IPS-20b (cell line): ENCODE results near the gene HAUS2.

Experiments
- H3K27ac ChIP-seq: one replicate; pipeline ENCODE4 v1.5.1; 2013; ENCODE audit warnings: low read length
- H3K27me3 ChIP-seq: 2 replicates; pipeline ENCODE4 v1.6.1; 2013; ENCODE audit warnings: mild to moderate bottlenecking, low read length, inconsistent platforms; ENCODE audit not compliant: insufficient read depth
- H3K36me3 ChIP-seq: 2 replicates; pipeline ENCODE4 v1.6.1; 2013; ENCODE audit warnings: low read depth, mild to moderate bottlenecking, inconsistent platforms, low read length, moderate library complexity; ENCODE audit not compliant: insufficient read depth
- H3K4me1 ChIP-seq: 2 replicates; pipeline ENCODE4 v1.6.1; 2013; ENCODE audit warnings: mild to moderate bottlenecking, control low read depth, inconsistent platforms, low read length, moderate library complexity; ENCODE audit not compliant: insufficient read depth
- H3K4me3 ChIP-seq: 2 replicates; pipeline ENCODE4 v1.5.1; 2013; ENCODE audit warnings: mild to moderate bottlenecking, low read length, inconsistent platforms
- H3K9ac ChIP-seq: 2 replicates; pipeline ENCODE4 v1.6.1; 2013; ENCODE audit warnings: low read depth, mild to moderate bottlenecking, inconsistent platforms, low read length, moderate library complexity
- H3K9me3 ChIP-seq: 2 replicates; pipeline ENCODE4 v1.6.1; 2013; ENCODE audit warnings: mild to moderate bottlenecking, low read depth, low read length, inconsistent platforms; ENCODE audit not compliant: insufficient read depth

HAUS2 gene

GRCh38 chr15:42577514-42578031 lies 28.9 kb downstream of the HAUS2 start:
- Histone ChIP-seq H3K36me3 (no peaks in the 10 kb centered on the region), H3K27me3 (peaks cover 73% of the 10 kb centered on the region), H3K9me3 (no peaks in the 10 kb centered on the region), H3K4me1 (peaks cover 11% of the 10 kb centered on the region), H3K4me3 (no peak overlapping the region), H3K27ac (no peak overlapping the region), H3K9ac (no peak overlapping the region)

GRCh38 chr15:42578984-42579537 lies 30.4 kb downstream of the HAUS2 start:
- Histone ChIP-seq H3K4me3 (no peak overlapping the region), H3K4me1 (peaks cover 24% of the 10 kb centered on the region), H3K9ac (no peak overlapping the region), H3K9me3 (no peaks in the 10 kb centered on the region), H3K27me3 (peaks cover 75% of the 10 kb centered on the region), H3K36me3 (no peaks in the 10 kb centered on the region), H3K27ac (no peak overlapping the region)

GRCh38 chr15:42581272-42581730 lies 32.7 kb downstream of the HAUS2 start:
- peaks cover 64% of the 10 kb centered on the region for H3K27me3 ChIP-seq
- H3K4me3 ChIP-seq = peak overlapping the region; percentile 78

GRCh38 chr15:42582569-42583375 lies 34.1 kb downstream of the HAUS2 start:
- H3K4me3 ChIP-seq = no peak overlapping the region

More at GRCh38 chr15:42581272-42581730, 32.7 kb downstream of the HAUS2 start:
- Histone ChIP-seq H3K27ac (no peak overlapping the region), H3K4me1 (peaks cover 30% of the 10 kb centered on the region), H3K36me3 (no peaks in the 10 kb centered on the region), H3K9ac (peak overlapping the region; percentile 80), H3K9me3 (no peaks in the 10 kb centered on the region)

GRCh38 chr15:42584031-42584765 lies 35.6 kb downstream of the HAUS2 start:
- Histone ChIP-seq H3K27ac (no peak overlapping the region), H3K9ac (peak overlapping the region; percentile 41; the same call in 1 of the 2 replicates), H3K4me3 (peak overlapping the region; percentile 17; the same call in 1 of the 2 replicates), H3K27me3 (peaks cover 37% of the 10 kb centered on the region), H3K36me3 (no peaks in the 10 kb centered on the region), H3K4me1 (peaks cover 30% of the 10 kb centered on the region), H3K9me3 (no peaks in the 10 kb centered on the region)

More at GRCh38 chr15:42582569-42583375, 34.1 kb downstream of the HAUS2 start:
- Histone ChIP-seq H3K36me3 (no peaks in the 10 kb centered on the region), H3K9me3 (no peaks in the 10 kb centered on the region), H3K27ac (no peak overlapping the region), H3K27me3 (peaks cover 50% of the 10 kb centered on the region), H3K9ac (peak overlapping the region; percentile 41; the same call in 1 of the 2 replicates), H3K4me1 (peaks cover 30% of the 10 kb centered on the region)

GRCh38 chr15:42590619-42591237 lies 42.1 kb downstream of the HAUS2 start:
- Histone ChIP-seq H3K9ac (no peak overlapping the region), H3K4me3 (no peak overlapping the region), H3K27me3 (no peaks in the 10 kb centered on the region), H3K27ac (no peak overlapping the region), H3K36me3 (no peaks in the 10 kb centered on the region), H3K9me3 (no peaks in the 10 kb centered on the region), H3K4me1 (no peaks in the 10 kb centered on the region; the same call in 1 of the 2 replicates)

- Histone ChIP-seq H3K9me3 (no peaks in the 10 kb centered on the region), H3K9ac (no peak overlapping the region), H3K36me3 (no peaks in the 10 kb centered on the region), H3K27ac (no peak overlapping the region), H3K4me1 (no peaks in the 10 kb centered on the region; the same call in 1 of the 2 replicates), H3K4me3 (no peak overlapping the region), H3K27me3 (no peaks in the 10 kb centered on the region)
Observed at GRCh38 chr15:42591238-42591934, 42.7 kb downstream of the HAUS2 start.

GRCh38 chr15:42592716-42593115 lies 44.1 kb downstream of the HAUS2 start:
- H3K27me3 ChIP-seq = no peaks in the 10 kb centered on the region
- no peak overlapping the region for H3K9ac ChIP-seq
- no peaks in the 10 kb centered on the region for H3K9me3 ChIP-seq
- no peaks in the 10 kb centered on the region; the same call in 1 of the 2 replicates for H3K4me1 ChIP-seq
- no peaks in the 10 kb centered on the region for H3K36me3 ChIP-seq
- H3K4me3 ChIP-seq = no peak overlapping the region
- no peak overlapping the region for H3K27ac ChIP-seq

- no peak overlapping the region for H3K9ac ChIP-seq
- H3K36me3 ChIP-seq = no peaks in the 10 kb centered on the region
- no peak overlapping the region for H3K4me3 ChIP-seq
- no peaks in the 10 kb centered on the region; the same call in 1 of the 2 replicates for H3K4me1 ChIP-seq
- H3K27ac ChIP-seq = no peak overlapping the region
- no peaks in the 10 kb centered on the region for H3K27me3 ChIP-seq
- no peaks in the 10 kb centered on the region for H3K9me3 ChIP-seq
Observed at GRCh38 chr15:42593143-42593542, 44.5 kb downstream of the HAUS2 start.

- H3K36me3 ChIP-seq = no peaks in the 10 kb centered on the region
- no peak overlapping the region for H3K27ac ChIP-seq
- no peaks in the 10 kb centered on the region for H3K9me3 ChIP-seq
- no peaks in the 10 kb centered on the region for H3K27me3 ChIP-seq
- no peaks in the 10 kb centered on the region; the same call in 1 of the 2 replicates for H3K4me1 ChIP-seq
- no peak overlapping the region for H3K9ac ChIP-seq
- no peak overlapping the region for H3K4me3 ChIP-seq
Observed at GRCh38 chr15:42594095-42594494, 45.5 kb downstream of the HAUS2 start.
